OCI-LY7 (cell line): ENCODE results near the gene MVD. TPM values are rescaled to one million over a fixed set of nuclear protein-coding genes. Genes with fewer than 3 reads are reported as not detected.

Experiments used
- BruUV-seq: library from RNA; stranded (reverse); fragments of 400-500 nt; replicated peaks from 2 replicates; lab custom pipeline; 2021; lab: Mats Ljungman, UMichigan
- CTCF ChIA-PET: fragments of 300-600 bp; sonication (Branson Sonifier 250); formaldehyde crosslinking; loops from one replicate; lab custom pipeline; 2022; ENCODE audit warnings: antibody characterized with exemption; ENCODE audit not compliant: unreplicated experiment; lab: Charles Lee
- POLR2A ChIA-PET: fragments of 300-600 bp; sonication (Branson Sonifier 250); formaldehyde crosslinking; loops from one replicate; lab custom pipeline; 2022; ENCODE audit warnings: antibody characterized with exemption; lab: Charles Lee
- DNase-seq: peaks from one replicate; pipeline ENCODE4 v3.0.0-alpha.2; 2015; ENCODE audit warnings: low spot score
- H2AFZ ChIP-seq: fragments of 200-600 bp; sonication (generic), shearing (Covaris generic); 2 replicates; pipeline ENCODE4 v1.6.1; 2014; ENCODE audit warnings: mild to moderate bottlenecking, antibody characterized with exemption, low read length, moderate library complexity
- H3K27ac ChIP-seq: fragments of 200-600 bp; sonication (generic); 2 replicates; pipeline ENCODE4 v1.5.1; 2014; ENCODE audit warnings: mixed run types, low read depth, mild to moderate bottlenecking, moderate library complexity, low read length, inconsistent platforms; ENCODE audit not compliant: poor library complexity, severe bottlenecking
- H3K36me3 ChIP-seq: fragments of 200-600 bp; sonication (generic); 2 replicates; pipeline ENCODE4 v1.6.1; 2014; ENCODE audit warnings: mild to moderate bottlenecking, antibody characterized with exemption, low read length, moderate library complexity, mixed read lengths; ENCODE audit not compliant: insufficient read depth
- H3K4me1 ChIP-seq: fragments of 200-600 bp; sonication (generic); 2 replicates; pipeline ENCODE4 v1.5.1; 2014; ENCODE audit warnings: mild to moderate bottlenecking, low read length; ENCODE audit not compliant: insufficient read depth, poor library complexity, severe bottlenecking
- H3K4me2 ChIP-seq: fragments of 200-600 bp; sonication (generic); 2 replicates; pipeline ENCODE4 v1.6.1; 2014; ENCODE audit warnings: mild to moderate bottlenecking, low read length
- H3K4me3 ChIP-seq: fragments of 200-600 bp; sonication (generic); 2 replicates; pipeline ENCODE4 v1.5.1; 2014; ENCODE audit warnings: mild to moderate bottlenecking, low read depth, low read length; ENCODE audit not compliant: poor library complexity, severe bottlenecking
- H3K79me2 ChIP-seq: fragments of 200-600 bp; sonication (generic); 2 replicates; pipeline ENCODE4 v1.6.1; 2016; ENCODE audit warnings: low read depth, mild to moderate bottlenecking, low read length, moderate library complexity, mixed read lengths; ENCODE audit not compliant: insufficient read depth
- H3K9me2 ChIP-seq: fragments of 200-600 bp; sonication (generic); 2 replicates; pipeline ENCODE4 v1.6.1; 2016; ENCODE audit warnings: mild to moderate bottlenecking, low read length, mixed read lengths; ENCODE audit not compliant: insufficient read depth
- H3K9me3 ChIP-seq: fragments of 200-600 bp; sonication (generic); 2 replicates; pipeline ENCODE4 v1.6.1; 2014; ENCODE audit warnings: mild to moderate bottlenecking, mixed run types, low read length, mixed read lengths
- H4K20me1 ChIP-seq: fragments of 200-600 bp; sonication (generic); 2 replicates; pipeline ENCODE4 v1.6.1; 2014; ENCODE audit warnings: mild to moderate bottlenecking, antibody characterized with exemption, low read length, moderate library complexity, mixed read lengths; ENCODE audit not compliant: insufficient read depth
- EZH2phosphoT487 ChIP-seq: fragments of 200-600 bp; sonication (generic); IDR thresholded peaks from 2 replicates; pipeline ENCODE4 v1.6.1; 2018; ENCODE audit warnings: low read depth, borderline replicate concordance, mild to moderate bottlenecking, mixed run types, antibody characterized with exemption, low read length, moderate library complexity, mixed read lengths
- intact Hi-C: fragments of 100-400 bp; cut with micrococcal nuclease; formaldehyde crosslinking; loops from one replicate; pipeline ENCODE4 v1.10.0; 2022; ENCODE audit not compliant: unreplicated experiment
- total RNA-seq, 2 experiments: library from RNA; depleted of rRNA in 1 of 2; stranded (reverse); fragments of >200 nt in 1 of 2; shearing (Covaris generic) in 1 of 2; gene quantifications; 2 replicates each; pipeline ENCODE4 v1.2.3, GENCODE V29; 2014 to 2022
- TF ChIP-seq, protein P1 (sequence below): fragments of 200-600 bp; sonication (generic); conservative IDR thresholded peaks from 2 replicates; pipeline ENCODE4 v1.5.1; 2014; ENCODE audit warnings: mild to moderate bottlenecking, antibody characterized with exemption, low read length, moderate library complexity, mixed read lengths

The MVD gene
- total RNA-seq, 2 experiments from 2014 or later, result 65.6 to 158 TPM

DNA sequence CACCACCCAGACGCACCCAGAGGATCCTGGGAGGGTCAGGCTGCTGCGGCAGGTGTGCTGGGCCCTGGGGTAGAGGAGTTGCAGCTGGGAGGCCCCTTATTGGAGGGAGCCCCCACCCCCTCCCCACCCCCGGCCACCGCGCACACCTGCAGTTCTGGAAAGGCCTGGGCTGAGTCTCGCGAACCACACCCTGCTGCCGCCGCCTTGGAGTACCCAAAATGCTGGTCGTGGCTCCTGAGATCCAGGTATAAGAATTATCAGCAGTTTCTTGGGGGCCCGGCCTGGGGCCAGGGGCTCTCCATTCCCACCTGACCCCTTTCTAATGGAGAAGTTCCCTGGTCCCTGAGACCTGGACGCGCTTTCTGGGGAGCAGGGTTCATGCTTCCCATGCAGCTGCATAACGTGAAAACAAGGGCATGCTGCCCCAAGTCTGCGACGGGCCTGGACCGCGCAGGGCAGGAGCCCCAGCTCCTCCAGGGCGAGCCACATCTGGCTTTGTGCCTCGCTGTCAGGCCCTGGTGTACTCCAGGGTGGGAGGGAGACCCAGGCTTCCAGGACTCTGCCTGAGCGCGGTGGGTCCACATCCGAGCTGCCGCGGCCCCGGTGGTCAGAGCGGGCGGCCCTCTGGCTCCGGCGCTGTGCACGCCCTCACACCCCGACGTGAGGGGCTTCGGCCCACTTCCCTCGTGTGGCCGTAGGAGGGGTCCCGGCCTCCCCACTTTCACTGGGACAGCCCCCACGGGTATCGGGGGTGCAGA lies 30.7 kb upstream of the MVD start:
- Histone ChIP-seq H3K79me2 (no peaks in the 10 kb centered on the region), H3K36me3 (peaks cover 11% of the 10 kb centered on the region; the same call in 1 of the 2 replicates), H3K9me3 (no peaks in the 10 kb centered on the region), H3K9me2 (no peaks in the 10 kb centered on the region), H2AFZ (no peak overlapping the region), H3K4me2 (no peak overlapping the region; the same call in 1 of the 2 replicates), H4K20me1 (no peaks in the 10 kb centered on the region), H3K27ac (no peak overlapping the region), H3K4me3 (no peak overlapping the region), H3K4me1 (peaks cover 25% of the 10 kb centered on the region)
- intact Hi-C loops, result no loop called here
- no peak for TF ChIP-seq EZH2phosphoT487
- TF ChIP-seq, protein P1, sequence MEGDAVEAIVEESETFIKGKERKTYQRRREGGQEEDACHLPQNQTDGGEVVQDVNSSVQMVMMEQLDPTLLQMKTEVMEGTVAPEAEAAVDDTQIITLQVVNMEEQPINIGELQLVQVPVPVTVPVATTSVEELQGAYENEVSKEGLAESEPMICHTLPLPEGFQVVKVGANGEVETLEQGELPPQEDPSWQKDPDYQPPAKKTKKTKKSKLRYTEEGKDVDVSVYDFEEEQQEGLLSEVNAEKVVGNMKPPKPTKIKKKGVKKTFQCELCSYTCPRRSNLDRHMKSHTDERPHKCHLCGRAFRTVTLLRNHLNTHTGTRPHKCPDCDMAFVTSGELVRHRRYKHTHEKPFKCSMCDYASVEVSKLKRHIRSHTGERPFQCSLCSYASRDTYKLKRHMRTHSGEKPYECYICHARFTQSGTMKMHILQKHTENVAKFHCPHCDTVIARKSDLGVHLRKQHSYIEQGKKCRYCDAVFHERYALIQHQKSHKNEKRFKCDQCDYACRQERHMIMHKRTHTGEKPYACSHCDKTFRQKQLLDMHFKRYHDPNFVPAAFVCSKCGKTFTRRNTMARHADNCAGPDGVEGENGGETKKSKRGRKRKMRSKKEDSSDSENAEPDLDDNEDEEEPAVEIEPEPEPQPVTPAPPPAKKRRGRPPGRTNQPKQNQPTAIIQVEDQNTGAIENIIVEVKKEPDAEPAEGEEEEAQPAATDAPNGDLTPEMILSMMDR, result no peak
- BruUV-seq, result no TSS peak
- CTCF ChIA-PET, result no interaction called here
- peak; percentile 29 for DNase-seq
- POLR2A ChIA-PET, result no interaction called here

DNA sequence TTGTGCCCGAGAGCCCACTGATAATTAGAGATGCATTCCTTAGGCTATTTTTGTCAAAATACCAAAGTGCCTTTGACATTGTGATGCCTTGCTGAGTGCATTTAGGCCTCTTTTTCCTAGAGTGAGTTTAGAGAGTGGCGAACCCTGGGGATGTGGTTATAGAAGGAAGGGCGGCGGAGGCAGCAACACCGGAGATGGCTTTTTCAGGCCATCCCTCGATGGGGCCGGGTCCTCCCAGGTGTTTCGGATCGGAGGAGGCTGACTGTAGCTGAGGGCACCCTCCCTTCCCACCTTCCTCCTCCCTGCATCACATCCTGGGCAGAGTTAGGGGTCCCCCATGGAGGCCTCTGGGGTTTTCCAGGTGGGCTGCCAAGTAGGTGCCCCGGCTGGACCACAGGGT lies 30.0 kb upstream of the MVD start:
- CTCF ChIA-PET, result interaction anchor here (0.5 kb wide), 1 partner anchor 405 kb away, joined by 3 read pairs; no protein-coding TSS in a partner anchor
- H3K4me3 ChIP-seq, result no peak overlapping the region
- no peaks in the 10 kb centered on the region for H4K20me1 ChIP-seq
- intact Hi-C loops, result no loop called here
- POLR2A ChIA-PET, result no interaction called here
- H3K4me2 ChIP-seq, result no peak overlapping the region
- peaks cover 20% of the 10 kb centered on the region for H3K4me1 ChIP-seq
- H3K9me3 ChIP-seq, result no peaks in the 10 kb centered on the region
- no peak overlapping the region for H2AFZ ChIP-seq
- H3K27ac ChIP-seq, result no peak overlapping the region
- H3K9me2 ChIP-seq, result no peaks in the 10 kb centered on the region
- no peaks in the 10 kb centered on the region for H3K79me2 ChIP-seq
- no TSS peak for BruUV-seq
- TF ChIP-seq, protein P1, result no peak
- TF ChIP-seq EZH2phosphoT487, result no peak
- H3K36me3 ChIP-seq, result peaks cover 3% of the 10 kb centered on the region; the same call in 1 of the 2 replicates
- DNase-seq, result no peak

DNA sequence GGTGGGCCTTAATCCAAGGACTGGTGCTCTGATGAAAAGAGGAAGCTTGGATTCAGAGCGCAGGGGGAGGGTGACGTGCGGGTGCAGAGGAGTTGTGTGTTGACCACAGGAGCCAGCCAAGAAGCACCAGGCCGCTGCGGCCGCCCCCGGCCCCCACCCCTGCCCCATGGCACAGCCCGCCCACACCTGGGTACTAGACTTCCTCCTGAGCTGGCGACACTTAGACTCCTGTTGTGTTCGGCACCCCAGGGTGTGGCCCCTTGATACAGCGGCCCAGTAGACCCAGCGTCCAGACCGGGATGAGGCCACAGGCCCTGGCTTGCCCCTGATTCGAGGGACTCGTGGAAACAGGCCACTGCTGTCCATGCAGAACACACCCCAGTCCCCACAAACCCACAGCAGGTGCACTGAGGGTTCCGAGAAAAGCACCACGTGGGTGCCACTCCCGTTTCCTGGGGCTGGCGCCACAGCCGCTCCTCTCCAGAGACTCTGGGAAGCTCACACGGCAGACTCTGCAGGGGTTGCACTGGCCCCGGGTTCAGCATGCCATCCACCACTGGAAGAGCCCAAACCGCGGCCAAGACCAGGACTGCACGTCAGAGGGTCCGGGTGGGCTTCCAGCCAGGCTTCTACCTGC lies 29.2 kb upstream of the MVD start:
- TF ChIP-seq, protein P1, result no peak
- TF ChIP-seq EZH2phosphoT487, result no peak
- Histone ChIP-seq H3K27ac (no peak overlapping the region), H3K36me3 (no peaks in the 10 kb centered on the region), H3K79me2 (no peaks in the 10 kb centered on the region), H3K4me2 (no peak overlapping the region), H3K4me1 (peaks cover 22% of the 10 kb centered on the region), H3K9me2 (no peaks in the 10 kb centered on the region), H3K9me3 (no peaks in the 10 kb centered on the region), H3K4me3 (no peak overlapping the region), H4K20me1 (no peaks in the 10 kb centered on the region), H2AFZ (no peak overlapping the region)
- POLR2A ChIA-PET, result no interaction called here
- CTCF ChIA-PET, result no interaction called here
- intact Hi-C loops, result no loop called here
- BruUV-seq, result no TSS peak
- no peak for DNase-seq
